Activated CD8-positive, alpha-beta memory T cell treated with anti-CD3 and anti-CD28 coated beads, Interleukin-2, amount 50 U/mL, for 4 hours (primary cell): ENCODE data around the gene TBCC.
"Not testable (repeated sequence)": the region's sequence is repeated elsewhere in the genome, so short reads cannot be mapped to it uniquely, and the experiment has no call there.

Source experiments
- DNase-seq: peaks from one replicate; pipeline ENCODE4 v3.0.0-alpha.2; 2020

The TBCC gene

GRCh38 chr6:42769836-42770235 is 23.9 kb upstream of the TBCC start:
- DNase-seq = no peak

DNA sequence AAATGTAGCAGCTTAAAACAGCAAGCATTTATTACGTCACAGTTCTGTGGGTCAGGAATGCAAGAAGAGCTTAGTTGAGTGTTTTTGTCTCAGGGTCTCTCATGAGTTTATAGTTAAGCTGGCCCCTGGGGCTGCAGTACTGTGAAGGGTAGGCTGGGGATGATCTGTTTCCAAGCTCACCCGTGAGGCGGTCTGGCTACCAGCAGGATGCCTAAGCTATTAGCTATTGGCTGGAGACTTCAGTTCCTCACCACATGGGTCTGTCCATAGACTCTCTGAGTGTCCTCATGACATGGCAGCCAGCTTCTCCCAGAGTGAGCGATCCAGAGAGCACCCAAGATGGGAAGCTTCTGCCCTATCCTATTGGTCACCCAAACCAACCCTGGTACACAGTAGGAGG is 23.1 kb upstream of the TBCC start:
- DNase-seq = no peak

GRCh38 chr6:42766163-42766670 is 20.3 kb upstream of the TBCC start:
- DNase-seq = no peak

- no peak for DNase-seq
Observed at GRCh38 chr6:42764911-42765648, 19.2 kb upstream of the TBCC start.

- no peak for DNase-seq
Observed at GRCh38 chr6:42762950-42763349, 17.0 kb upstream of the TBCC start.

DNA sequence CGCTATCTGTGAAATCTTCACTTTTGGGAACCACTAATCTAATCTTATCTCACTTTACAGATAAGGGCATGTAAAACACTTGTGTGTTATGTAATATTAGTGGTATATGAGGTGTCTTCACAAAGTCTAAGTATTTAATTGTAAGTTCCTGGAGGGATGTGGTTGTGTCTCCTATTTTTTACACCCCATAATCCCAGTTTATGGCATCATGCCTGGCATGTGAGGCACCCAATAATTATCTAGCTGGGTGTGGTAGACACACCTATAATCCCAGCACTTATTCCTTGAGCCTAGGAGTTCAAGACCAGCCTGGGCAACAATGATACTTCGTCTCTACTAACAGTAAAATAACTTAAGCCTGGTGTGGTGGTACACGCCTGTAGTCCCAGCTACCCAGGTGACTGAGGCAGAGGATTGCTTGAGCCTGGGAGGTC is 16.5 kb upstream of the TBCC start:
- no peak for DNase-seq

- DNase-seq = no peak
Observed at GRCh38 chr6:42761287-42762067, 15.6 kb upstream of the TBCC start.

DNA sequence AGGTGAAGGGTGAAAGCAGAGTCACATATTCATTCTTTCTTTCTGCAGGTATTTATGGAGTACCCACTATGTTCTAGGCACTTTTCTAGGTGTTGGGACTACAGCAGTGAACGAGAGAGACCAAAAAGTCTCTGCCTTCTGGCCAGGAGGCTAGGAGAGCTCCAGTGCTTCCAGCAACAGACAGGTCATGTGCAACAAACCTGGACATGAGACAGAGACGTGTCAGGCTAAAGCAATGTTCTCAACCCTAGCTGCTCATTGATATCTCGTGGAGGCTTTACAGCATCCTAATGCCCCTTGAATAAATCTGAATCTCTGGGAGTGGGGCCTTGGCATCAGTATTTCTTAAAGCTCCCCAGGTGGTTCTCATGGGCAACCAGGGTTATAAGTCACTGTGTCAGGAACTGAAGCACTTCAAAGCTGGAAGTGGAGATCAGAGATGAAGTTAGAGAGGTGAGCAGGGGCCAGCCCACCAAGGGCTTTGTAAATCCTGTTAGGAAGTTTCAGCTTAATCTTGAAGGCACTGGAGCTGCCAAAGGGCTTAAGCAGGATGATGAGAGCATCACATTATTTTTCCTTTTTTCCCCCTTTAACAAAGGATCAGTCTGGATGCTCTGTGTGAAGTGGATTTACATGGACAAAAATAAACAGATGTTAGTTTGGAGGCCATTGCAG is 13.0 kb upstream of the TBCC start:
- no peak for DNase-seq

DNA sequence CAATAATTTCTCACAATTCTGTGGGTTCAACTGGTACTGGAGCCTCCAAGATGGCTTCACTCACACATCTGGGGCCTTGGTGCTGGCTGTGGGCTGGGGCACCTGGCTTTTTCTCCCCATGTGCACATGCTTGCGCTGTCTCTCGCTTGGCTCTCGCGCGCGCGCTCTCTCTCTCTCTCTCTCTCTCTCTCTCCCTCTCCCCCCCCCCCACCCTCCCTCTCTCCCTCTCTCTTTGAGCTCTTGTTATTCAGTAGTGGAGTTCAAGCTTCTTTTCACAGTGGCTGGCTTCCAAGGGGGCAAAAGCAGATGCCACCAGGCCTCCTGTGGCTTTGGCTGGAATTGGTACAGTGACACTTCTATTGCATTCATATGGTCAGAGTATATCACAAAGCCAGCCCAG is 10.8 kb upstream of the TBCC start:
- DNase-seq = no peak

DNA sequence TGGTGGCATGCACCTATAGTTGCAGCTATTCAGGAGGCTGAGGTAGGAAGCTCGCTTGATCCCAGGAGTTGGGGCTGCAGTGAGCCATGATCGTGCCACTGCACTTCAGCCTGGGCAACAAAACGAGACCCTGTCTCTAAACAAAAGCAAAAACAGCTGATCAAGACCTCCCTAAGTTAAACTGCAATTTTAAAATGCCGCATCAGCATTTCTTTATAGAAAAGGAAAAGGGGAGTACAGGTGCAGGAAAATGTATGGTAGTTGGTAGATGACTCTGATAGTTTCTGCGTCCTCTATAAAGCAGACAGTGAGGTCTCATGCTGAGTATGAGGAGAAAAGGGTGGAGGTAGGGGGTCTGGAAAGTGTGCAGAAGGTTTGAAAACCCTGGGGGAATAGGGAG is 8.9 kb upstream of the TBCC start:
- DNase-seq = no peak

- no peak for DNase-seq
Observed at GRCh38 chr6:42751055-42751454, 5.2 kb upstream of the TBCC start.

DNA sequence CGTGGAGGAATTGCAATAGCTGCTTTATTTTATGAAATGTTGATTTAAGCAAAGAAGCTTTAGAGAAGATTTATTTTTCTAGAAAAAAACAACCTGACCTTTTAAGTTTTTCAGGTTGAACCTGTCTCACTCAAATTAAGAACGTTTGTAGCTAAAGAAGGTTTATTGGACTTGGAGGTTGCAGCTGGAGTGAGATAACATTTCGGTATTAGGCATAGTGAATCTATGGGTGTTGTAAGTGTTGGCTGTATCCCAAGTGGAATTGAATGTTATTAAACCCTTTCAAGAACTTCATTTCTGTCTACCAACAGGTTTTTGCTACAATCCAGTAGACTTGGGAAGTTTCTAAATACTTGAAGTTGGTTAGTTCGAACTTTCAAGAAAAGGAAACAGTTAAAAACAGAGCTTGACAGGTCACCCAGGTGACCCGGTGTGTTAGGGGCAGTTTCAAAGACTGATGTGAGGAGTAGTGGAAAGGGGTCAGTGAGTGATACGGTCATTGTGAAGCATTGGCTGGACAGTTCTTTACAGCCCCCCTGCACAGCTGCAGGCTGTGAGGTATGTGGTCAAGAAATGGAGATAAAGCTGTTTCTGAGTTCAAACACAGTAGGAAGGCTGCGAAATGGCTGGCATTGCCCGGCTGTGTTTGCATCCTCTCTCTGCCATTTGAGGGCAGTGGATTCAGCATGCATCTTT is 2.4 kb upstream of the TBCC start:
- DNase-seq = no peak

- peak; percentile 70 for DNase-seq
Observed at GRCh38 chr6:42746463-42747391, 824 bp upstream of the TBCC start.

DNA sequence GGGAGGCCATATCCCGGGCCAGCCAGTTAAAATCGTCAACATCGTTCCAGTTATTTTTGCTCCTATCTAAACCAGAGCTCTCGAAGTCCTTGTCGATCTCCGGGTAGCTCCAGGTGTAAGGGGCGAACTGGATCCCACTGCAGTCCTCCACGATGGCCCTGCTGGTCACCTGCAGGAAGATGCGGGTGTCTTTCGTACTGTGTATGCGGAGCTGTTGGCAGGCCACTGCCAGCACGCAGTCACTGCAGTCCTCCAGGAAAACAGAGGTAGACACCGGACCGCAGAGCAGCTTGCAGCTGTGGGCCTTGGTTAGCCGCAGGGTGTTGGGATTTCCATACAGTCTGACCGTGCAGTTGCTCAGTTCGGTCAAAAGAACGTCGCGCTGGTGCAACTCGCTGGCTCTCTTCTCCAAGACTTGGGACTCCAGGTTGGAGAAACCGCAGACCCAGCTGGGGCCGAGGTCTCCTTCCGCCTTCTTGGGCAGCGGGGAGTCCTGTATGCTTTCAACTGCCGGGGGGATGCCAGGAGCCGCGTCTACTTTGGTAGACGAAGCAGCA is 742 bp downstream of the TBCC start:
- DNase-seq = no peak

DNA sequence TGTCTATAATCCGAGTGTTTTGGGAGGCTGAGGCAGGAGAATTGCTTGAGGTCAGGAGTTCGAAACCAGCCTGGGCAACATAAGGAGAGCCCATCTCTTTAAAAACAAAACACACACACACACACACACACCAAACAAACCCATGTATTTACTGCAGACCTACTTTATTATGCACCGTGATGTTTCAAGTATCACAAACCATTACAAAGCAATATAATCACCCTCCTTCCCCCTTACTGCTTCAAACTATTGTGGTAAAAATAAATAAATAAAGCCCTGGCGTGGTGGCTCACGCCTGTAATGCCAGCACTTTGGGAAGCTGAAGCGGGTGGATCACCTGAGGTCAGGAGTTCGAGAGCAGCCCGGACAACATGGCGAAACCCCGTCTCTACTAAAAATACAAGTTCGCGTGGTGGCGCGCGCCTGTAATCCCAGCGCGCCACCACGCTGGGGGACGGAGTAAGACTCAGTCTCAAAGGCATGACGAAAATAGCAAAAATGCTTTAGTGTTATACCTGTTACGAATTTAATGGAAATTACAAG is 1.5 kb downstream of the TBCC start:
- DNase-seq = no peak

DNA sequence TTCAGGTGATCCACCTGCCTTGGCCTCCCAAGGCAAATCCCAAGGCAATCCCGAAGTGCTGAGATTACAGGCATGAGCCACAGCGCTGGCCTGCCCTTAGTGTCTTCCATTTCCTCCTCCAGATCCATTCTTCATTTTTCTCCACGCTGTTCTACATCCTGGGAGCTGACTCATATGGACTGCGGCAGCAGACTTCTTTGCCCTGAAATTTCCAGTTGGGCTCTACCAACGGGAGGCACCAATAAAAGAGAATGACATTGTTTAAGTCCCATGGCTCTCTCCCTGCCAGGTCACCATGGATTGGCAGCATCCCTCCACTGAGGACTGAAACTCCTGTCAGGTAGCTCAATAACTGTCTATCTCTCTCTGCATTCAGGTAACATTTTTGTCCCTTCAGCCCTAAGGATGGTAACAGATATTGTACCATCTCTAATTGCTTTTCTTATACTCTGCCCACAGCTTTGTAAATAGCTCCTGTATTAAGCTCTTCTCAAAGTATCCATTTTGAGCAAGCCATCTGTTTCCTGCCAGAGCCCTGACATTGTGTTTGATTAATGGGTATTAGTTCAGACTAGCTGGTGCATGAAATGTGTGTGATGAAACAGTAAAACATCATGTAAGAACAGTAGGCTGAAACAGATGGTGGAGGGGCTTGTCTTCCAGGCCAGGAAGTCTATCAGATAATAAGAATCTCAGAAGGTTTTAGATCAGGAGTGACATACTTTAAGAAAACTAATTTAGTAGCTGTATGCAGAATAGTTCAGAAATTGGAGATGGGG is 3.6 kb downstream of the TBCC start:
- no peak for DNase-seq

DNA sequence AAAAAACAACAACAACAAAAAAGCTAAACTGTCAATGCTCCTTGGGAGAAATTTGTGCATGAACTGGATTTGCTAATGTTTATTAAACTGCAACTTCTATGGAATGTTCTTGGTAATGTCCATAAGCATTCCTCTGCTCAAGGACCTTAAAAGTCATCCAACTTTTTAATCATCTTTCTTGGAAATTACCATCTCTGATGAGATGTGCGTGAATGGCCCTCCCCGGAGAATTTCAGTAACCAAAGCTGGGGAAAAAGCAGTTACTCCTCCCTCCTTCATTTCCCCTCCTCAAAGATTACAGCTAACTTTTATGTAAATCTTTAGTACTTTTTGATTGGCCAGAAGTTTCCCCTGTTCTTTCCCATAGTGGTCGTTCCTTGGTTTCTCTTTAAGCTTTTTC is 5.2 kb downstream of the TBCC start:
- DNase-seq = no peak

DNA sequence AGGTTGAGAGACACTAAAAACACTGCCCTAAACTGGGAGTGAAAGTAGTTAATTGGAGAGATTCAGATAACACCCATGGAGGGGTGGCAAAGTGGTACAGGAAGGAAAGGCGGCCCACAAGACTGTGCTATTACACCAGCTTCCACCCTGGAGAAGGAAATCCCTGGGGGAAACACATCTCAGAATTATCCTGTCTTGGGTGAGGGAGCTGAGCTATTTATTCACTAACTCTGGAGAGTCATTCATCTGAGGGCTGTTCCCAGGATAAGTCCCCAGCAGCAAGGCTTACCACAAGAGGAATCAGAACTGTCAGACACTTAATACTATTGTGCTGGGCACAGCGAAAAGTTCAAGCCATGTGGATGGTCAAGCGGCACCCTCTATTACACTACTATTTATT is 9.9 kb downstream of the TBCC start:
- DNase-seq = no peak

DNA sequence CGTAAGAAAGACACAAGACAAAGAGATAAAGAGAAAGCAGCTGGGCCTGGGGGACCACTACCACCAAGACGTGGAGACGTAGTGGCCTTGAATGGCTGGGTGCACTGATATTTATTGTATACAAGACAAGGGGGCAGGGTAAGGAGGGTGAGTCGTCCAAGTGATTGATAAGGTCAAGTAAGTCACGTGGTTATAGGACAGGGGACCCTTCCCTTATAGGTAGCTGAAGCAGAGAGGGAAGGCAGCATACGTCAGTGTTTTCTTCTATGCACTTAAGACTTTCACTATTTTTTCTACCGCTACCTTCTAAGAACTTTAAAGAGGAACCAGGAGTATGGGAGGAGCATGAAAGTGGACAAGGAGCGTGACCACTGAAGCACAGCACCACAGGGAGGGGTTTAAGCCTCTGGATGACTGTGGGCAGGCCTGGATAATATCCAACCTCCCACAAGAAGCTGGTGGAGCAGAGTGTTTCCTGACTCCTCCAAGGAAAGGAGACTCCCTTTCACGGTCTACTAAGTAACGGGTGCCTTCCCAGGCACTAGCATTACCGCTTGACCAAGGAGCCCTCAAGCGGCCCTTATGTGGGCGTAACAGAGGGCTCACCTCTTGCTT is 11.9 kb downstream of the TBCC start:
- not testable (repeated sequence) for DNase-seq

DNA sequence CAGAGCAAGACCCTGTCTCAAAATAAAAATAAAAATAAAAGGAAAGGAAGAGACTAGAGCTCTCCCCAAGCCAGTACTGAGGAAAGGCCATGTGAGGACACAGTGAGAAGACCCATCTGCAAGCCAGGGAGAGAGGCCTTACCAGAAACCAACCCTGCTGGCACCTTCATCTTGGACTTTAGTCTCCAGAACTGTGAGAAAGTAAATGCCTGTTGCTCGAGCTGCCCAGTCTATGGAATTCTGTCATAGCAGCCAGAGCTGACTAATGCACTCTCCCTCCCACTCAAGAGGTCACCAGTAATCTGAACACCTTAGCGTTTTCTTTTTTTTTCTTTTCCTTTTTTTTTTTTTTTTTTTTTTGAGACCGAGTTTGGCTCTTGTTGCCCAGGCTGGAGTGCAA is 16.2 kb downstream of the TBCC start:
- no peak for DNase-seq
